GM19025 (cell line): Measurements from ENCODE around the gene DENND4B.

Experiments used
- ATAC-seq: cut with Tn5 transposase; IDR thresholded peaks from one replicate; pipeline ENCODE4 v1.9.1; 2021; ENCODE audit warnings: mild to moderate bottlenecking, low read depth, moderate library complexity; ENCODE audit not compliant: unreplicated experiment

Gene DENND4B

GRCh38 chr1:153951801-153952200 is 5.3 kb upstream of the DENND4B start:
- no peak for ATAC-seq

DNA sequence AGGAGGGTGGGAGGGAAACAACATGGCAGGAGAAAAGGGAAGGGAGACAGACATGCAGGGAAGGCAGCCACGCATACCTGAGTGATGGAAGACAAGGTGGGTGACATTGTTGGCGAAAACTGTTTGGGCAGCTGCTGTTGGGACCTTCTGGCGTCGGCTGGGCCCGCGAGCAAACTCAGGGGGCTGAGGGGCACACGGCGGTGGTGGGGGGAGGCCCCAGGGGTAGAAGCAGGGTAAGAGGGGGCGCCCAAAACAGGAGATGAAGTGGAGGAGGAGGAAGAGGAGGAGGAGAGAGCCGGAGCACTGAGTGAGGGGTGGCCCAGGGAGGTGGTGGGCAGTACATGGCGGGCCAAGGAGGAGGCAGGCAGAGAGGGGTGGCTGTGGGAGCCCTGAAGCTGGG is 4.7 kb upstream of the DENND4B start:
- no peak for ATAC-seq

DNA sequence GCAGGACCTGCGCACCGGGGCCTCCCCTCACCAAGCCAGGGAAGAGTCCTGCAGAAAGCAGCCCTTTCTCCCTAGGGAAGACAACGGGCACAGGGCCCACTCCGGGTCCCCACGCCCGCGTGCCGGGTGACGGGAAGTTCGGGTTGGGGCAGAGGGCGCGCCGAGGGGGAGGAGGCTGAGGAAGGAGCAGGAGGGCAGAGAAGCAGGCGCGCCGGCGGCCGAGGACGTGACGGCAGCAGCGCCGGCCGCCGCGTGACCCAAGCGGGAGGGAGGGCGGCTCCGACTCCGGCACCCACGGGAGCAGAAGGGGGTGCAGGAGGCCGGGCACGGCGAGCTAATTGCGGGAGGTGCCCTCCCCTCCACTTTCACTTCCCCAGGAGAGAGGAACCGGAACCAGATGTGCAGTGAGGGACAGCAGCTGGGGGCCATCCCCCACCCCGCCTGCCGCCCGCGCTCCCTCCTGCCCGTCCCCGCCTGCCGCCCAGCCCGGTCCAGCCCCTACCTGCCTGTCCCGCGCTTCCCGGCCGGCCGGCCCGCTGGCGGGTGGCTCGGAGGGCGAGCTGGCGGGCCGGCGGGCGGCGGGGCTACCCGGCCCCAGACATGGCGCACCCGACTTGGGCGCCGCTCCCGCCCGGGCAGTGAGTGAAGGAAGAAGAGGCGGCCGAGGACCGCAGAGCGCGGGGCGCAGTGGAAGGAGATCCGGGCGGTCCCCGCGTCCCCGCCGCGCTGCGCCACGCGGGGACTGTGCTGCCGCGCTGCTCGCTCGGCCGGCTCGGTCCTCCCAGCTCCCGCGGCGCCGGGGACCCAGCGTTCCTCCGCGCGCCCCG is 510 bp downstream of the DENND4B start:
- peak; percentile 64 for ATAC-seq

DNA sequence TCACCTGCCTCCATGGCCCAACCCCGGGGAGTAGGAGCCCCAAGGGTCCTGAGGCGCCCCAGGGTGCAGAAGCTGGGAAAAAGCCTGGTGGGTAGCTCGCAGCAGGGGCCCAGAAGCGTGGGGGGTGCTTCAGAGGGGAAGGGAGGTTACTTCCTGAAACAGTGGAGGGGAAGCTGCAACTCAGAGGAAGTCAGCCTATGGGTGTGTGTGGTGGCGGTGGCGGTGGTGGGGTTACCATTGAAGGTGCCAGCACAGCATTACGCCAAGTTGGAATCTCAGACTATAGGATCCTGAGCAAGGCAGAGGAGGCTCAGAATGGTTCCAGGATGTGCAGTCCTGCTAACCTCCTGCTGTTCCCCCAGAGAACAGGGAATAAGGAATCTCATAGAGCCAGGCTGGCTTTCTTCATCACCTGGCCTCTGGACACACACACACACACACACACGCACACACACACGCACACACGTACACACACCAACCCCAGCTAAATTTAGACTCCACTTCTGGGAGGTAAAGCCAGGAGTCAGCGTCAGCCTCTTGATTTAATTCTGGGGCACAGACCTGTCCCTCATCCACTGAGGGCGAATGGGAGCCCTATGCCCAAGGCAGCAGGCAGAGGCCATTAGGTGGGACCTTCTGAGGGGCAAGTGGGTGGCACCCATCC is 1.3 kb downstream of the DENND4B start:
- ATAC-seq = no peak

- no peak for ATAC-seq
These were observed 1.7 kb downstream of the DENND4B start for GRCh38 chr1:153944827-153945117.

DNA sequence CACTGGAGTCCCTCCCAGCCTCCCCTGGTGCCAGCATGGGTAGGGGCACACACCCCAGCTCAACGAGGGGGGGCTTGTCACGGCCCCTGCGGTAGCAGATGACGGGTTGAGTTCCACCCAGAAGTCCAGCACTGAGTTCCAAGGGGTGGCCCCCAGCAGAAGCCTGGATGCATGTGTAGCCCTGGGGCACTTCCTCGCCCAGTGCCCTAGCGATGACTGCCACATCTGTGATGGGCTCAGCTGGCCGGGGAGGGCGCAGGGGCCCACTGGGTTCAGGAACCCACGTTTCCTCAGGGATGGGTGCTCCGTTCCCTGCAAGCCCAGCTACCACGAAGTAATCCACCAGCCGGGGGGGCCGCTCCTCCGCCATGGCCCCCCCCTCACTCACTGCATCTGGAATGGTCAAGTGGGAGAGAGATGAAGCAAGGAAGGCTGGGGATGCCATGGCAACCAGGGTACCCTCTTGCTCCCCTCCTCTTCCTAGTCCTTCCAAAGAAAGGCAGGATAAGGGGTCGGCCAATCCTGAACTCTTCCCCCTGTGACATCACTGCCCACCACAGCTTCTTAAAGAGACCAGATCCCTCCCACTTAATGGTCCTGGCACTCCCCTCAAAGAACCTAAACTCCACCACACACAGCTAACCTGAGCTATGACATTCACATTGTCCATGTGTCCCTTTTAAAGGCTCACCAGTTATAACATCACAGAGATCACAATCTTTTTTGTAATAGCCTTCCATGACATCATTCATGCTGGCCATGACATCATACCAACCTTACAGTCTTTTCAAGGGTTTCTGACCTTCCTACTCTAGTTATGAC is 2.3 kb downstream of the DENND4B start:
- ATAC-seq = no peak

DNA sequence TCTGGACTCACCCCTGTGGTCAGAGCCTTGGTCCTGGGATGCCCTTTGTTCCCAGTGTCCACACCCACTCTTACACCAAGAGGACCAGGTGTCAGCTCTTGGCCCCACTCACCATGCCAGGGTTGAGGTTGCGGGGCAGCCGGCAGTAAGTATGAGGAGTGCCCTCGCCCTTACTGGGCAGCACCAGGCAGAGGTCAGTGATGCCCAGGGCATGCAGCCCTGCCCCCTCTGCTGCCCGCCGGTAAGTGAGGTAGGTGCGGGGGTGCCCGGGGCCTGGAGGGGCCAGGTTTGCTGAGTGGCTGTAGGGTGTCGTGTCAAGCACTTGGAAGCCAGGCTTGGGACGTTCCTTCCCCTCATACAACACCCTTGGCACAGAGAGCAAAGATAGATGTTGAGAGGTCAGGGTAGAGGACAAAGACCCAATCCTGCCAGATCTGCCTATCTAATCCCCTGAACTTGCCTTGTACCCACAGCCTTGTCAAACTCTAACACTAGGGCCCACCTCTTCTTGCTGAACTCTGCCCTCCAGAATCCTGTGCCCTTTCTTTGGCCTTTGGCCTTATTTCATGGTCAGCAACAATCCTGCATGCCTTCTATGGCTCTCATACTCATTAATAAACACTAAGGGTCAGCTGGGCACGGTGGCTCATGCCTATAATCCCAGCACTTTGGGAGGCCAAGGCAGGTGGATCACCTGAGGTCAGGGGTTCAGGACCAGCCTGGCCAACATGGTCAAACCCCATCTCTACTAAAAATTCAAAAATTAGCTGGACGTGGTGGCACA is 3.6 kb downstream of the DENND4B start:
- no peak for ATAC-seq

- ATAC-seq = no peak
These were observed 4.4 kb downstream of the DENND4B start for GRCh38 chr1:153941826-153942725.

DNA sequence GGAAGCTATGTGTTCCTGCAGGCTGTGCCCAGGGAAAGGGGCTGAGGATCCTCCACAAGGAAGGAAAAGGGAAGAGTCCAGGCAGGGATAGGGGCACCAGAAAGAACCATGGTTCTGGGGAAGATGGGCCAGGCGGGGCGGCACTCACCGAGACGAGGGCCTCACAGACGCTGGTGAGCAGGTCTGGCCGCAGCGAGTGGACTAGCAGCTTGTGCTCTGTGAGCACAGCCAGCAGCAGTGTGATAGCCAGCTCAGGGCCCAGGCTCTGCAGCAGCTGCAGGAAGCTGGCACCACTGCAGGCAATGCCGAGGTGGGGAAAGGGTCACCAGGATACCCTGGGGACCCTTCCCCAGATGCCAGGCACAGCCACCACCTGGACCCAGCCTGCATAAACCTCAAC is 5.8 kb downstream of the DENND4B start:
- ATAC-seq = no peak

GRCh38 chr1:153939476-153939875 is 7.0 kb downstream of the DENND4B start:
- ATAC-seq = no peak

DNA sequence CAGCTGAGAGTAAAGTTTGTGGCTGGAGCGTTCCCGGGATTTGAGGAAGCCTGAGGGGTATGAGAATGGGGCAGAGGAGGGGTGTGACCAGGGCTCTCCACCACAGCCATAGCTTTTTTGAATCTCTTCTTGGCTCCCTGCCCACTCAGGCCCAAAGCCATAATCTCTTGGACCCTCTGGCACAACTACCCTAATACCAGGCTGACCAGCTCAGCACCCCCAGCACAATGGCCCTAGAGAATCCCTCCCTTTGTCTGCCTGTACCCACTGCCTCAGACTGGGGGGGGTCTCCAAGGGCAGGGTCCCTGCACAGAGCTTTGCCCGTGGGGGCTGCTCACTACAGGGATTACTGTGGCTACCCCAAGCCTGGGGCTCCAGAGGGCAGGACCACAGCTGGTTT is 7.5 kb downstream of the DENND4B start:
- ATAC-seq = no peak

DNA sequence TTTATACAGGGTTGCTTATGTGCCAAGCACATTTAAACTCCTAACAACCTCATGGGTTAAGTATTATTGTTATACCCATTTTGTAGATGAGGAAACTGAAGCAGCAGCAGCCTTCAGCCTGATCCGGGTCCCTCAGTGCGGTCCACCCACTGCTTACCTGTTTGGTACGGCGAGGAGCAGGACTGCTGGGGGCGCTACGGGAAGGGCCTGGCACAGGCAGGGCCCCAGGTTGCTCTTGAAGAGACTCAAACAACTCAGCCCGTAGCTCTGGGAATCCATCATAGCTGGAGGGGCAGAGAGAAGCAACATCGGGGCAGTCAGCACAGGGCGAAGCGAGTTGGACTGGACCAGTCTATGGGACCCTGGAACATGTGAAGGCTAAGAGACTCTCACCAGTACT is 9.2 kb downstream of the DENND4B start:
- no peak for ATAC-seq

DNA sequence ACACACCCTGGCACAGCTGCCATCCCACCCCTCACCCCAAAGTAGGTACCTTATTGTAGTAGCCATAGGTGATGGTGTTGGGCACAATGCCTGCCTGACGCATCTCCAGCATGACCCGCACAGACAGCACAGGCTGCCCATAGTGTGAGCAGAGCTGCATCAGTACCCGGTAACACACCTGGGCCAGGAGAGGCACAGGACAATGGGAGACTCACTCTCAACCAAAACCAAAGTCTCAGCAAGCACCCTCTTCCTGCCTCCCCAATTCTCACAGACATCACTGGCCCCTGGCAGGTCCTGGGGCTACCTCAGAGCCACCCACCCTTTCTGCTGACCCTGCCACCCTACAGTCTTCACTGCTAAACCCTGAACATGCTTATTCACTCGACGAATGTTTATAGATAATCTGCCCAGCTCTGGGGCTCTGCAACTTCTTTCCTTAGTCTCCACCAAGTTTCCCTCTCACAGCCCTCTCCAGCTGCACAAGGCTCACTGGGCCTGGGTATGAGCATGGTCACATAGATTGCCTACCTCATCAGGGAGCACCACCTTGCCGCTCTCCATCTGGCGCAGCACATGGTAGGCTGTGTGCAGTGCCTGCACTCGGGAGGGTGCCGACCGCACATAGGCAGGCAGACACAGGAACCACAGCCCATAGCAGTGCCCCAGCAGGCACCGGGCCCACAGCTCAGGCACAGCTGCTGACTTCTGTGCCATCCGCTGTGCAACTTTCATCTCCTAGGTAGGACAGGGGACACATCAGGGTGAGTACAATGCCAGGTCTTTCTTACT is 10.3 kb downstream of the DENND4B start:
- no peak for ATAC-seq

GRCh38 chr1:153934746-153935145 is 11.8 kb downstream of the DENND4B start:
- no peak for ATAC-seq

GRCh38 chr1:153933955-153934354 is 12.6 kb downstream of the DENND4B start:
- ATAC-seq = no peak

GRCh38 chr1:153933430-153933829 is 13.1 kb downstream of the DENND4B start:
- ATAC-seq = no peak

DNA sequence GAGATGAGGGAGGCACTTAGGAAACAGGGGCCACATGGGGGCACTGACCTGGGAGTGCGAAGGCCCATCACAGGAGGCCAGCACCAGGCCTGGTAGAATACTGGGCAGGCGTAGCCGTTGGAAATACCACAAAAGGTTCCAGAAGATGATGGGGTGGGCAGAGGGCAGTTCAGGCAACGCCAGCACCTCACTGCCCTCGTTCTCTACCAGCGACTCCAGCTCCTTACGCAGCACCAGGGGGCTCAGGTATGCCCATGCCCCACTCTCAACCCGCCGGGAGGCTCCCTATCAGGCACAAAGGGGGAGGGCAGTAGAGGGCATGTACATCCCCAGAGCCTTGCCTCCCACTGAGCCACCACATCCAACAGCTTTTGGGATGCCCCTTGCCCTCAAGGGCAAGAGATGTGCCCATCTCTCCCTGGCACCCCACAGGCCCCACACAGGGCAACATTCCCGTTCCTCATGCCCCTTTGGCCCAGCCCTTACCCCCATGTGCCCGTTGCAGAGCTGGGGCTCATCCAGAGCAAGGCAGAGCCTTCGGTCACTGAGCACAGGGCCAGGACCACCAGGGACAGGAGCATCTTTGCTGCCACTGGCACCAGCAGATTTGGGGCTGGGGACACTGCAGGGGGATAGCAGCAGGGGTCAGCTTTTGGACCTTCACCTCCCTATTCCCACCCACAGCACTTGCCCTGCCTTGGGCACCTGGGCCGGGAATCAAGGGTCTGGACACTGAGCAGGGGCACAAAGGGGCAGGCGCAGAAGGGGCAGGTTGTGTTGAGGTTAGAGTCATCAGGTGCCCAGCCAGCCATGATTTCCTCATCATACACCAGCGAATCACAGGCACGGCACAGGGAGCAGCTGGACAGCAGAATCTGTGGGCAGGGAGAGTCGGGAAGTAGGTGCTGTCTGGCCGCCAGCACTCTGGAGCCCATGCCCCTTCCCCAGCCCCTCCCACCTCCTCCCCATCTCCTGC is 14.1 kb downstream of the DENND4B start:
- no peak for ATAC-seq
